B cell (primary cell): Measurements from ENCODE around the gene NDUFA13. TPM values are rescaled to one million over a fixed set of nuclear protein-coding genes. Genes with fewer than 3 reads are reported as not detected.

Experiments
- ATAC-seq: fragments of 200-7000 bp; cut with Tn5 transposase; one replicate; pipeline ENCODE4 v1.10.0; 2021; ENCODE audit warnings: low read depth, mild to moderate bottlenecking, moderate number of reproducible peaks, moderate library complexity
- CTCF ChIA-PET: fragments of 350-600 bp; sonication (Branson Sonifier 250); formaldehyde crosslinking; loops from one replicate; lab custom pipeline; 2021; ENCODE audit warnings: antibody characterized with exemption, inconsistent platforms; lab: Charles Lee
- POLR2A ChIA-PET: fragments of 350-600 bp; sonication (Branson Sonifier 250); formaldehyde crosslinking; loops from one replicate; lab custom pipeline; 2021; ENCODE audit warnings: antibody characterized with exemption; lab: Charles Lee
- DNase-seq: peaks from one replicate; pipeline ENCODE4 v3.0.0; 2013
- H2AFZ ChIP-seq: 2 replicates; pipeline ENCODE4 v1.6.1; 2012; ENCODE audit warnings: mild to moderate bottlenecking, low read depth, low read length; ENCODE audit not compliant: insufficient read depth, poor library complexity, severe bottlenecking
- H3K27ac ChIP-seq, 2 donors: 1 replicate in 1 of 2; 2 replicates in 1 of 2; pipeline ENCODE4 v1.5.1; 2012 to 2013; ENCODE audit warnings: low read length in 2 of 2, mild to moderate bottlenecking in 2 of 2, moderate library complexity in 1 of 2
- H3K27me3 ChIP-seq, 4 experiments: fragments of 200-600 bp in 1 of 4; sonication (generic) in 1 of 4; replicated peaks in 1 of 4; 1 replicate in 2 of 4; 2 replicates in 2 of 4; pipeline versions ENCODE4 v1.6.1 to v1.7.0; 2013 to 2016; ENCODE audit warnings: low read length in 3 of 4, mild to moderate bottlenecking in 2 of 4, mixed read lengths in 1 of 4, moderate library complexity in 1 of 4; ENCODE audit not compliant: insufficient read depth in 4 of 4, control insufficient read depth in 3 of 4; ENCODE audit errors: control extremely low read depth in 1 of 4
- H3K36me3 ChIP-seq, 2 experiments: replicated peaks in 1 of 2; 1 replicate in 1 of 2; 2 replicates in 1 of 2; pipeline versions ENCODE4 v1.6.1 to v1.7.1; 2013; ENCODE audit warnings: low read length in 1 of 2; ENCODE audit not compliant: insufficient read depth in 2 of 2, control insufficient read depth in 1 of 2; ENCODE audit errors: control extremely low read depth in 1 of 2, extremely low read depth in 1 of 2
- H3K4me1 ChIP-seq, 2 donors: fragments of 200-600 bp in 1 of 2; sonication (generic) in 1 of 2; 1 replicate in 1 of 2; 2 replicates in 1 of 2; pipeline versions ENCODE4 v1.5.1 to v1.6.1; 2013 to 2017; ENCODE audit warnings: low read length in 2 of 2; ENCODE audit not compliant: control insufficient read depth in 2 of 2, insufficient read depth in 2 of 2
- H3K4me2 ChIP-seq: replicated peaks from 2 replicates; pipeline ENCODE3; 2012; ENCODE audit warnings: mild to moderate bottlenecking, low read depth, low read length; ENCODE audit not compliant: poor library complexity, severe bottlenecking
- H3K4me3 ChIP-seq, 5 experiments: fragments of 200-600 bp in 1 of 5; sonication (generic) in 1 of 5; 1 replicate in 3 of 5; 2 replicates in 2 of 5; pipeline versions ENCODE4 v1.5.1 to v1.7.0; 2011 to 2016; ENCODE audit warnings: low read length in 4 of 5, mild to moderate bottlenecking in 4 of 5, low read depth in 2 of 5, control low read depth in 1 of 5, moderate library complexity in 1 of 5; ENCODE audit not compliant: insufficient read depth in 1 of 5; ENCODE audit errors: control extremely low read depth in 1 of 5, extremely low read depth in 1 of 5
- H3K79me2 ChIP-seq: fragments of 200-600 bp; sonication (generic); one replicate; pipeline ENCODE4 v1.6.0; 2016; ENCODE audit warnings: low read length; ENCODE audit not compliant: control insufficient read depth, insufficient read depth
- H3K9ac ChIP-seq: fragments of 200-600 bp; sonication (generic); 2 replicates; pipeline ENCODE4 v1.6.1; 2017; ENCODE audit warnings: mild to moderate bottlenecking, low read length, moderate library complexity
- H3K9me3 ChIP-seq, 3 donors: one replicate each; pipeline versions ENCODE4 v1.6.1 to v1.7.1; 2013; ENCODE audit warnings: low read length in 2 of 3; ENCODE audit not compliant: control insufficient read depth in 2 of 3, insufficient read depth in 1 of 3; ENCODE audit errors: control extremely low read depth in 1 of 3
- H4K20me1 ChIP-seq: 2 replicates; pipeline ENCODE4 v1.6.0; 2012; ENCODE audit warnings: mild to moderate bottlenecking, low read length; ENCODE audit not compliant: insufficient read depth, control insufficient read depth, poor library complexity, severe bottlenecking
- H3K27ac Mint-ChIP-seq: one replicate; pipeline ENCODE4 v1.8.0; 2021; ENCODE audit warnings: mixed read lengths
- H3K27me3 Mint-ChIP-seq: one replicate; pipeline ENCODE4 v1.8.0; 2021; ENCODE audit warnings: mixed read lengths
- H3K4me1 Mint-ChIP-seq: one replicate; pipeline ENCODE4 v1.8.0; 2021; ENCODE audit warnings: mixed read lengths
- H3K4me3 Mint-ChIP-seq: one replicate; pipeline ENCODE4 v1.8.0; 2021; ENCODE audit warnings: mixed read lengths
- H3K9me3 Mint-ChIP-seq: one replicate; pipeline ENCODE4 v1.8.0; 2022; ENCODE audit warnings: mixed read lengths; ENCODE audit not compliant: insufficient read depth
- EZH2 ChIP-seq: IDR thresholded peaks from 2 replicates; pipeline ENCODE4 v1.6.1; 2012; ENCODE audit warnings: borderline replicate concordance, low read depth, mild to moderate bottlenecking, moderate library complexity, low read length; ENCODE audit not compliant: insufficient read depth, poor library complexity, severe bottlenecking
- WGBS: methylation state at CpG from one replicate; pipeline ENCODE4 v1.1.5; 2013; ENCODE audit warnings: missing lambda C conversion rate; ENCODE audit not compliant: insufficient coverage; 5-methylcytosine and 5-hydroxymethylcytosine counted together
- intact Hi-C: fragments of 100-400 bp; cut with micrococcal nuclease; formaldehyde crosslinking; loops from one replicate; pipeline ENCODE4 v1.10.0; 2022
- polyA plus RNA-seq: library from polyadenylated mRNA; depleted of rRNA; stranded (reverse); fragments of >200 nt; gene quantifications from 2 replicates; pipeline ENCODE4 v1.2.3, GENCODE V29; 2012
- total RNA-seq, 2 donors: library from RNA; stranded (reverse); fragments of 120-200 nt in 1 of 2; gene quantifications; 1 replicate in 1 of 2; 2 replicates in 1 of 2; pipeline versions ENCODE4 v1.2.3 to v1.2.4, GENCODE V29; 2013 to 2022
- TF ChIP-seq, protein P1 (sequence below): fragments of 200-600 bp; IDR thresholded peaks from one replicate; pipeline ENCODE4 v1.8.0; 2022; ENCODE audit warnings: antibody characterized with exemption, mild to moderate bottlenecking

NDUFA13 gene
- total and polyA plus RNA-seq, 2 donors (not counting 1 experiment from before 2014, with no cell fraction given), result 188 to 195 TPM

DNA sequence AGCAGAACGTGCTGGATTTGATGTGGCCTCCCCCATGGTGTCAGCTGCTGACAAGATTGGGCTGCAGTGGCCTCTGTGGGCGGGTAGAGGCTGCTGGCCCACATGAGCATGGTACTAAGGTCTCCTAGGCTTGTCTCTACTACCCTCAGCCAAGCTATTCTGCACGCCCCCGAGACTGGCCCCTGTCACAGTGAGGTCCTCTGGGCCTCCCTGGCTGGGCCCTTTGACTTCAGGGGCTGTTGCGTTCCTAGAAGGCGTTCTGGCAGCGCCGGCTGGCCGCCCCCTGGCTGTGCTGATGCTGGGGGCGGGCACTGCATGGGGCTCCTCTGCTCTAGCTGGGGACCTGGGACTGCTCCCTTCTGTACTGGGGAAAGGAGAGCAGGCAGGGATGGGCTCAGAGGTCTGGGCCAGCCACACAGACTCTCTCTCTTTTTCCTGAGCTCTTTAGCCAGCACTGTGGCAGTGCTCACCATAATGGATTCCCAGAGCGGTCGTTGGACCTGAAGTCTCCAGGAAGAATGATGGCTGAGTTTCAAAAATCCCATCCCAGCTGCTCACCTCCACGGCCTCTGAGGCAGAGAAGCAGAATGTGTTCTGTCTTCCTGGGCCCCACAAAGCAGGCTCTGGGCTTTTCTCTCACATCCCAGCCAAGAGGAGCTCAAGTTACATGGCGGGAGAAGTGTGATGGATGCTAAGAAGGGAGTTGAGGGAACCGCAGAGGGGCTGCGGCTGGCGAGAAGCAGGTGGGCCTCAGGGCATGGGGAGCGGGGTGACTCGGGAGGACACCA is 33.0 kb upstream of the NDUFA13 start:
- peaks cover 39% of the 10 kb centered on the region for H3K4me1 Mint-ChIP-seq
- ChIA-PET CTCF (interaction anchor here (0.6 to 3.5 kb wide), 5 partner anchors 63 to 413 kb away, joined by 3 to 13 read pairs (median 4); partner anchors contain the start of gene GATAD2A), POLR2A (no interaction called here)
- no peak overlapping the region for H3K27ac ChIP-seq
- no peaks in the 10 kb centered on the region for H3K9me3 ChIP-seq
- no peak overlapping the region for H3K9ac ChIP-seq
- peaks cover 80% of the 10 kb centered on the region for H3K79me2 ChIP-seq
- no peak overlapping the region for H3K4me2 ChIP-seq
- H3K9me3 Mint-ChIP-seq, result no peaks in the 10 kb centered on the region
- H3K27me3 ChIP-seq, result no peaks in the 10 kb centered on the region
- TF ChIP-seq EZH2, result no peak
- TF ChIP-seq, protein P1, sequence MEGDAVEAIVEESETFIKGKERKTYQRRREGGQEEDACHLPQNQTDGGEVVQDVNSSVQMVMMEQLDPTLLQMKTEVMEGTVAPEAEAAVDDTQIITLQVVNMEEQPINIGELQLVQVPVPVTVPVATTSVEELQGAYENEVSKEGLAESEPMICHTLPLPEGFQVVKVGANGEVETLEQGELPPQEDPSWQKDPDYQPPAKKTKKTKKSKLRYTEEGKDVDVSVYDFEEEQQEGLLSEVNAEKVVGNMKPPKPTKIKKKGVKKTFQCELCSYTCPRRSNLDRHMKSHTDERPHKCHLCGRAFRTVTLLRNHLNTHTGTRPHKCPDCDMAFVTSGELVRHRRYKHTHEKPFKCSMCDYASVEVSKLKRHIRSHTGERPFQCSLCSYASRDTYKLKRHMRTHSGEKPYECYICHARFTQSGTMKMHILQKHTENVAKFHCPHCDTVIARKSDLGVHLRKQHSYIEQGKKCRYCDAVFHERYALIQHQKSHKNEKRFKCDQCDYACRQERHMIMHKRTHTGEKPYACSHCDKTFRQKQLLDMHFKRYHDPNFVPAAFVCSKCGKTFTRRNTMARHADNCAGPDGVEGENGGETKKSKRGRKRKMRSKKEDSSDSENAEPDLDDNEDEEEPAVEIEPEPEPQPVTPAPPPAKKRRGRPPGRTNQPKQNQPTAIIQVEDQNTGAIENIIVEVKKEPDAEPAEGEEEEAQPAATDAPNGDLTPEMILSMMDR, result no peak
- intact Hi-C loops, result no loop called here
- H3K4me1 ChIP-seq, result peaks cover 10 to 26% of the 10 kb centered on the region in 2 donors
- H3K4me3 Mint-ChIP-seq, result no peak overlapping the region
- H3K27ac Mint-ChIP-seq, result peak overlapping the region; percentile 56
- 97% methylated on average over 18 of the region's 19 CpGs for WGBS
- no peak for ATAC-seq
- H3K36me3 ChIP-seq, result peaks cover 0 to 21% of the 10 kb centered on the region in 2 experiments
- H2AFZ ChIP-seq, result no peak overlapping the region
- DNase-seq, result no peak
- no peak overlapping the region for H3K4me3 ChIP-seq
- peaks cover under 1% of the 10 kb centered on the region for H4K20me1 ChIP-seq
- H3K27me3 Mint-ChIP-seq, result no peaks in the 10 kb centered on the region
